Uterus (tissue), 4 donors: Measurements from ENCODE around the gene NUDT4. TPM values are rescaled to one million over a fixed set of nuclear protein-coding genes. Genes with fewer than 3 reads are reported as not detected.

Experiments
- DNase-seq, 2 donors: peaks; one replicate each; pipeline ENCODE4 v3.0.0-alpha.2; 2019 to 2020
- H3K27ac ChIP-seq, 2 donors: fragments of 200-600 bp; sonication (generic); 1 replicate in 1 of 2; 2 replicates in 1 of 2; pipeline ENCODE4 v1.5.1; 2016 to 2018
- H3K27me3 ChIP-seq, 2 donors: fragments of 200-600 bp; sonication (generic); one replicate each; pipeline ENCODE4 v1.5.1; 2018 to 2019; ENCODE audit warnings: control low read depth in 1 of 2
- H3K36me3 ChIP-seq, 2 donors: fragments of 200-600 bp; sonication (generic); one replicate each; pipeline ENCODE4 v1.5.1; 2019; ENCODE audit warnings: control low read depth in 1 of 2
- H3K4me1 ChIP-seq, 2 donors: fragments of 200-600 bp; sonication (generic); one replicate each; pipeline ENCODE4 v1.5.1; 2018 to 2019; ENCODE audit warnings: control low read depth in 1 of 2
- H3K4me3 ChIP-seq, 2 donors: fragments of 200-600 bp; sonication (generic); 1 replicate in 1 of 2; 2 replicates in 1 of 2; pipeline ENCODE4 v1.5.1; 2018 to 2019; ENCODE audit warnings: mild to moderate bottlenecking in 1 of 2
- H3K9me3 ChIP-seq, 2 donors: fragments of 200-600 bp; sonication (generic); one replicate each; pipeline ENCODE4 v1.5.1; 2019; ENCODE audit warnings: control low read depth in 1 of 2
- CTCF ChIP-seq, 4 experiments: fragments of 200-600 bp in 2 of 4; fragments of 450-650 bp in 2 of 4; sonication (generic) in 2 of 4; IDR thresholded peaks; one replicate each; pipeline ENCODE4 v1.5.1; 2016 to 2019; ENCODE audit warnings: antibody characterized with exemption in 4 of 4, mild to moderate bottlenecking in 2 of 4, moderate library complexity in 1 of 4
- POLR2A ChIP-seq, 2 donors: fragments of 450-650 bp; IDR thresholded peaks; one replicate each; pipeline ENCODE4 v1.6.1; 2016; ENCODE audit warnings: antibody characterized with exemption in 2 of 2, mild to moderate bottlenecking in 1 of 2, moderate library complexity in 1 of 2
- intact Hi-C: fragments of 100-400 bp; cut with DNase I; formaldehyde crosslinking; loops from one replicate; pipeline ENCODE4 v1.15.1; 2023; ENCODE audit warnings: low total_unique reads
- total RNA-seq, 4 donors: library from RNA; depleted of rRNA in 3 of 4; stranded (reverse); fragments of >200 nt in 3 of 4; gene quantifications; one replicate each; pipeline versions ENCODE4 v1.1.0 to v1.2.4, GENCODE V29; 2014 to 2023
- donor health status: DM: yes; HTN: yes; CAD: no.

The NUDT4 gene
- total RNA-seq, 4 donors from 2014 or later, result 15.1 to 107 (median 52.8) TPM

DNA sequence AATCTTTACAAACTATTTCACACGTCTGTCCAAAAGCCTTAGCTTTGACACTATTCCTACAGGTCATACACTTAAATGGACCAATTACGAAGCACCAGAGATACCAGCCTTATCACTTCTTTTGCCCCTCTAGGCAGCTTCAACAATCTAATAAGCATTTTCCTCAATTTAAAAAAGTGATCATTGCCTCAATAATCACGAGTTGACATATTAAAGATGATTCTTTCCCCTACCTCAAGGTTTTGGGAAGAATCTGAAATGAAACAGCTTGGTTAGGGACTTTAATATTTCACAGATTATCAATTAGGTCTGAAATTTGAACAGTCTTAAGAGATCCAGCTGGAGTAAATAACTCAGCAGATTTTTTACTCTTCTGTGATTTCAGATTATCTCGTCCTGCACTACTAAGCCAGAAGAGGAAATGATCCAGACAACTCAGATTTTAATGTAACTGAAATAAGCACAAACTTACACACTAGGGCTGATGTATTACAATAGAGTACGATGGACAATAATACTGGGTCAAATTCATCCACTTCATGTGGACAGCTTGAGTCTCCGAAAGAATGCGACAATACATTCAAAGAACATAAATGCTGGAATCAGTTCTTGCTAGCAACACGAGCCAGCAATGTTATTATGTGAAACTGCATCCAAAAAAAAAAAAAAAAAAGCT lies 48.1 kb downstream of the NUDT4 start:
- intact Hi-C loops, result no loop called here
- TF ChIP-seq POLR2A (IDR thresholded peaks at IDR 0.05) (no peak), CTCF (IDR thresholded peaks at IDR 0.05) (no peak)
- no peak for DNase-seq
- Histone ChIP-seq H3K9me3 (no peaks in the 10 kb centered on the region), H3K27ac (peak overlapping the region in 1 of 2 donors; percentile 0), H3K27me3 (no peaks in the 10 kb centered on the region), H3K36me3 (no peaks in the 10 kb centered on the region), H3K4me3 (no peak overlapping the region), H3K4me1 (peaks cover 4 to 6% of the 10 kb centered on the region in 2 donors)

DNA sequence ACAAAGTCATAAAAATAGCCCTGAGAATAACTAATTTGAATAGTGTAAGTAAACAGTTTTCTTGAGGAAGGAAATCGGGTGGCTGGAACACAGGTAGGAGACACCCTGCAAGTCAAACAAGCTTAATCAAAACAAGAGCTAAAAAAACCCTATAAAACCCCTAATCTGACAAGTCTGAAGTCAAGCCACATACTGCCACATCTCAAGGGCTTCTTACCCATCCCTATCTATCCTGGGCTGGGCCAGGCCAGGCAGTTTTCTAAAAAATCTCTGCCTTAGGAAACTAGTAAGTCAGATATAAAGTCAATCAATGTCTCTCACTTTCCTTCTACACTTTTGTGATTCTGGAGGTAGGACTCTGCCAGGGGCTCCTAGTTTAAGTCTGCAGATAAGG lies 48.7 kb downstream of the NUDT4 start:
- intact Hi-C loops, result no loop called here
- DNase-seq, result no peak
- Histone ChIP-seq H3K27me3 (no peaks in the 10 kb centered on the region), H3K27ac (peak overlapping the region in 1 of 2 donors; percentile 0), H3K4me3 (no peak overlapping the region), H3K9me3 (no peaks in the 10 kb centered on the region), H3K36me3 (no peaks in the 10 kb centered on the region), H3K4me1 (peaks cover 4 to 6% of the 10 kb centered on the region in 2 donors)
- TF ChIP-seq POLR2A (IDR thresholded peaks at IDR 0.05), result no peak
- no peak for TF ChIP-seq CTCF (IDR thresholded peaks at IDR 0.05)

GRCh38 chr12:93427779-93428564 lies 50.2 kb downstream of the NUDT4 start:
- no peak for TF ChIP-seq POLR2A (IDR thresholded peaks at IDR 0.05)
- TF ChIP-seq CTCF (IDR thresholded peaks at IDR 0.05), result no peak
- no peak for DNase-seq
- H3K4me3 ChIP-seq, result no peak overlapping the region
- H3K36me3 ChIP-seq, result no peaks in the 10 kb centered on the region
- intact Hi-C loops, result no loop called here
- peaks cover 4 to 6% of the 10 kb centered on the region in 2 donors for H3K4me1 ChIP-seq
- no peaks in the 10 kb centered on the region for H3K9me3 ChIP-seq
- H3K27me3 ChIP-seq, result no peaks in the 10 kb centered on the region
- no peak overlapping the region for H3K27ac ChIP-seq

DNA sequence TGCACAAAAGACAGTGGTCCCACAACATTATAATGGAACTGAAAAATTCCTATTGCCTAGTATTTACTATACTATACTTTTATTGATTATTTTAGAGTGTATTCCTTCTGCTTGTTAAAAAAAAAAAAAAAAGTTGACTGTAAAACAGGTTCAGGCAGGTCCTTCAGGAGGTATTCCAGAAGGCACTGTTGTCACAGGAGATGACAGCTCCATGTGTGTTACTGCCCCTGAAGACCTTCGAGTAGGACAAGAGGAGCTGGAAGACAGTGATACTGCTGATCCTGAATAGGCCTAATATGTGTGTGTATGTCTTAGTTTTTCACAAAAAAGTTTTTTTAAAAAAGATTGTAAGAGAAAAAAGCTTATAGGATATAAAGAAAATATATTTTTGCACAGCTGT lies 51.7 kb downstream of the NUDT4 start:
- H3K4me3 ChIP-seq, result no peak overlapping the region
- H3K27ac ChIP-seq, result no peak overlapping the region
- no peaks in the 10 kb centered on the region for H3K9me3 ChIP-seq
- peaks cover 6 to 8% of the 10 kb centered on the region in 2 donors for H3K4me1 ChIP-seq
- no peak for TF ChIP-seq CTCF (IDR thresholded peaks at IDR 0.05)
- no peak for TF ChIP-seq POLR2A (IDR thresholded peaks at IDR 0.05)
- DNase-seq, result no peak
- H3K36me3 ChIP-seq, result no peaks in the 10 kb centered on the region
- H3K27me3 ChIP-seq, result no peaks in the 10 kb centered on the region
- intact Hi-C loops, result no loop called here

DNA sequence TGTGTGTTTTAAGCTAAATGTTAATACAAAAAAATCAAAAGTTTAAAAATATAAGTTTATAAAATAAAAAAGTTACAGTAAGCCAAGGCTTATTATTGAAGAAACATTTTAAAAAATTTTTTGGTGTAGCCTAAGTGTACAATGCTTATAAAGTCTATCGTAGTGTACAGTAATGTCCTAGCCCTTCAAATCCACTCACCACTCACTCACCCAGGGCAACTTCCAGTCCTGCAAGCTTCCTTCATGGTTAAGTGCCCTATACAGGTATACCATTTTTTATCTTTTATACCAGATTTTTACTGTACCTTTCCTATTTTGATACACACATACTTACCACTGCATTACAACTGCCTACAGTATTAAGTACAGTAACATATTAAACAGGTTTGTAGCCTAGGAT lies 52.1 kb downstream of the NUDT4 start:
- TF ChIP-seq CTCF (IDR thresholded peaks at IDR 0.05) (no peak), POLR2A (IDR thresholded peaks at IDR 0.05) (no peak)
- no peak for DNase-seq

More for the DNA sequence above, 52.1 kb downstream of the NUDT4 start:
- H3K4me3 ChIP-seq, result no peak overlapping the region
- intact Hi-C loops, result no loop called here
- peaks cover 6 to 8% of the 10 kb centered on the region in 2 donors for H3K4me1 ChIP-seq
- no peaks in the 10 kb centered on the region for H3K36me3 ChIP-seq
- no peak overlapping the region for H3K27ac ChIP-seq
- no peaks in the 10 kb centered on the region for H3K27me3 ChIP-seq
- no peaks in the 10 kb centered on the region for H3K9me3 ChIP-seq
